Stimulated activated naive CD8-positive, alpha-beta T cell treated with anti-CD3 and anti-CD28 coated beads, Interleukin-15, Interleukin-2, amounts not matched to agents 100 ng/mL and 50 ng/mL, for 24 hours (primary cell): Measurements from ENCODE around the gene LMO2.
"Not testable (repeated sequence)": the region's sequence is repeated elsewhere in the genome, so short reads cannot be mapped to it uniquely, and the experiment has no call there.

Experiments used
- H3K27ac Mint-ChIP-seq: one replicate; pipeline ENCODE4 v1.8.0; 2021; ENCODE audit warnings: mild to moderate bottlenecking, mixed read lengths
- H3K27me3 Mint-ChIP-seq: one replicate; pipeline ENCODE4 v1.8.0; 2021; ENCODE audit warnings: mixed read lengths
- H3K36me3 Mint-ChIP-seq: one replicate; pipeline ENCODE4 v1.8.0; 2021; ENCODE audit warnings: low read depth, mixed read lengths
- H3K4me1 Mint-ChIP-seq: one replicate; pipeline ENCODE4 v1.8.0; 2021; ENCODE audit warnings: low read depth, mixed read lengths
- H3K4me3 Mint-ChIP-seq: one replicate; pipeline ENCODE4 v1.8.0; 2021; ENCODE audit warnings: mild to moderate bottlenecking, mixed read lengths
- H3K9me3 Mint-ChIP-seq: one replicate; pipeline ENCODE4 v1.8.0; 2021; ENCODE audit warnings: mixed read lengths

The LMO2 gene

DNA sequence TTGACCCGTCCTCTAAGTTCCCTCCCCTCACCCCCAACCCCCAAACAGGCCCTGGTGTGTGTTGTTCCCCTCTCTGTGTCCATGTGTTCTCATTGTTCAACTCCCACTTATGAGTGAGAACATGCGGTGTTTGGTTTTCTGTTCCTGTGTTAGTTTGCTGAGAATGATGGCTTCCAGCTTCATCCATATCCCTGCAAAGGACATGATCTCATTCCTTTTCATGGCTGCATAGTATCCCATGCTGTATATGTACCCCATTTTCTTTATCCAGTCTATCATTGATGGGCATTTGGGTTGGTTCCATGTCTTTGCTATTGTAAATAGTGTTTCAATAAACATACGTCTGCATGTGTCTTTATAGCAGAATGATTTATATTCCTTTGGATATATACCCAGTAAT, 53.6 kb downstream of the LMO2 start:
- H3K9me3 Mint-ChIP-seq, result not testable (repeated sequence)

GRCh38 chr11:33837334-33837733, 54.5 kb downstream of the LMO2 start:
- not testable (repeated sequence) for H3K27ac Mint-ChIP-seq, H3K36me3 Mint-ChIP-seq, H3K9me3 Mint-ChIP-seq, H3K4me3 Mint-ChIP-seq, H3K4me1 Mint-ChIP-seq
- H3K27me3 Mint-ChIP-seq, result peaks cover 32% of the 10 kb centered on the region

More for the DNA sequence above, 53.6 kb downstream of the LMO2 start:
- not testable (repeated sequence) for H3K4me3 Mint-ChIP-seq, H3K27ac Mint-ChIP-seq, H3K36me3 Mint-ChIP-seq, H3K4me1 Mint-ChIP-seq
- peaks cover 33% of the 10 kb centered on the region for H3K27me3 Mint-ChIP-seq

DNA sequence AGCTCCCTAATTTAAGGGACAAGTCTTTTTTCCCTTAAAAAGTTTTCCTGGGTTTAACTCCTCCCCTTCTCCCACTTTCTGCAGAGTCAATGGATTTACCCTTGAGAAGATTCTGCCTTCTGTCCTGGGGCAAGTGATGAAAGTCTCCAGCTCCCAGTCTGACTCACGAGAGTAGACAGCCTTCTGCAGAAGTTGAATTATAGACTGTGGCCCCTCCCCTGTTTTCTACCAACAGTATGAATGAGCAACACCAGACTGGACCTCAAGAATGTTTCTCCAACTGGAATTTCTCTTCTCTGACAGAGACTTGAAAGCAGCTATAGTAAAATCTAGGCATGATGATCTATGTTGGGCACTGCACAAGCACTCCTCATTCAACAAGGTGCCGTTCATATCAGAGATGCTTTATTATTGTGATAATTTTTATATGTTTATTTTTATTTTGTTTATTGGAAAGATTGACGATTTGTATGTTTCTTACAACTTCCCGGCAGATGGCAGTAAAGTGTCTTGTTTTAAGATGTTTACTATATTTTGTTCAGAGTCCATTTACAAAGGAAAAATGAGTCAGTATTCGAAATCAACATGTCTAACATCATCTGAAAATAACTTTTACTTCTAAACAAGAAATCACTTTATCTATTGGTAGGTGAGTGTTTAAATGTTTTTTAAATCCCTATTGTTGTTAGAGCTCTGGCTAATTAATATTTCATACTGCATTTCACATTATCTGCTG, 56.6 kb downstream of the LMO2 start:
- no peak overlapping the region for H3K27ac Mint-ChIP-seq
- H3K36me3 Mint-ChIP-seq, result no peaks in the 10 kb centered on the region
- no peak overlapping the region for H3K4me3 Mint-ChIP-seq
- no peaks in the 10 kb centered on the region for H3K4me1 Mint-ChIP-seq
- H3K27me3 Mint-ChIP-seq, result peaks cover 30% of the 10 kb centered on the region
- no peaks in the 10 kb centered on the region for H3K9me3 Mint-ChIP-seq

DNA sequence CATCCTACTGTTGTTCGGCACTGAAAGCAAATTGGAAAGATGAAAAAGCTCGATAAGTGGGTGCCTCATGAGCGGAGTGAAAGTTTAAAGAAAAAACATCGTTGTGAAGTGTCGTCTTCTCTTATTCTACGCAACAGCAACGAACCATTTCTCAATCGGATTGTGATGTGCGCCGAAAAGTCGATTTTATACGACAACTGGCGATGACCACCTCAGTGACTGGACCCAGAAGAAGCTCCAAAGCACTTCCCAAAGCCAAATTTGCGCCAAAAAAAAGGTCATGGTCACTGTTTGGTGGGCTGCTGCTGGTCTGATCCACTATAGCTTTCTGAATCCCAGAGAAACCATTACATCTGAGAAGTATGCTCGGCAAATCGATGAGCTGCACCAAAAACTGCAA, 59.2 kb downstream of the LMO2 start:
- Mint-ChIP-seq H3K36me3 (no peaks in the 10 kb centered on the region), H3K27ac (no peak overlapping the region), H3K27me3 (peaks cover 33% of the 10 kb centered on the region), H3K9me3 (no peaks in the 10 kb centered on the region), H3K4me3 (no peak overlapping the region), H3K4me1 (peaks cover 6% of the 10 kb centered on the region)

GRCh38 chr11:33830903-33831648, 60.8 kb downstream of the LMO2 start:
- Mint-ChIP-seq H3K9me3 (no peaks in the 10 kb centered on the region), H3K36me3 (no peaks in the 10 kb centered on the region), H3K4me1 (peaks cover 6% of the 10 kb centered on the region), H3K4me3 (no peak overlapping the region), H3K27ac (no peak overlapping the region), H3K27me3 (peaks cover 48% of the 10 kb centered on the region)

- Mint-ChIP-seq H3K27ac (no peak overlapping the region), H3K9me3 (no peaks in the 10 kb centered on the region), H3K36me3 (no peaks in the 10 kb centered on the region), H3K4me3 (peak overlapping the region; percentile 78), H3K27me3 (peaks cover 58% of the 10 kb centered on the region), H3K4me1 (peaks cover 6% of the 10 kb centered on the region)
These were observed 62.3 kb downstream of the LMO2 start for GRCh38 chr11:33829430-33830141.

GRCh38 chr11:33828604-33829429, 63.1 kb downstream of the LMO2 start:
- no peaks in the 10 kb centered on the region for H3K9me3 Mint-ChIP-seq
- H3K36me3 Mint-ChIP-seq, result no peaks in the 10 kb centered on the region
- H3K4me3 Mint-ChIP-seq, result no peak overlapping the region
- peaks cover 60% of the 10 kb centered on the region for H3K27me3 Mint-ChIP-seq
- H3K27ac Mint-ChIP-seq, result no peak overlapping the region
- peaks cover 6% of the 10 kb centered on the region for H3K4me1 Mint-ChIP-seq

- no peaks in the 10 kb centered on the region for H3K9me3 Mint-ChIP-seq
- no peaks in the 10 kb centered on the region for H3K36me3 Mint-ChIP-seq
- H3K27ac Mint-ChIP-seq, result no peak overlapping the region
- H3K4me1 Mint-ChIP-seq, result peaks cover 6% of the 10 kb centered on the region
- no peak overlapping the region for H3K4me3 Mint-ChIP-seq
- peaks cover 69% of the 10 kb centered on the region for H3K27me3 Mint-ChIP-seq
These were observed 64.7 kb downstream of the LMO2 start for GRCh38 chr11:33827206-33827605.

- Mint-ChIP-seq H3K9me3 (no peaks in the 10 kb centered on the region), H3K36me3 (no peaks in the 10 kb centered on the region), H3K27me3 (peaks cover 69% of the 10 kb centered on the region), H3K4me3 (no peak overlapping the region), H3K27ac (no peak overlapping the region), H3K4me1 (peaks cover 6% of the 10 kb centered on the region)
These were observed 65.9 kb downstream of the LMO2 start for GRCh38 chr11:33825854-33826560.

DNA sequence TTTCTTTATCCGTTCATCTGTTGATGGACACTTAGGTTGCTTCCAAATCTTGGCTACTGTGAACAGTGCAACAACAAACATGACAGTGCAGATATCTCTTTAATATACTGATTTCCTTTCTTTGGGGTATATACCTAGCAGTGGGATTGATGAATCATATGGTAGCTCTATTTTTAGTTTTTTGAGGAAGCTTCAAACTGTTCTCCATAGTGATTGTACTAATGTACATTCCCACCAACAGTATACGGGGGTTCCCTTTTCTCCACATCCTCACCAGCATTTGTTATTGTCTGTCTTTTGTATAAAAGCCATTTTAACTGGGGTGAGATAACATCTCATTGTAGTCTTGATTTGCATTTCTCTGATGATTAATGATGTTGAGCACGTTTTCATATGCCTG, 68.9 kb downstream of the LMO2 start:
- not testable (repeated sequence) for H3K9me3 Mint-ChIP-seq, H3K4me1 Mint-ChIP-seq, H3K27ac Mint-ChIP-seq, H3K4me3 Mint-ChIP-seq, H3K36me3 Mint-ChIP-seq
- H3K27me3 Mint-ChIP-seq, result peaks cover 54% of the 10 kb centered on the region

- Mint-ChIP-seq H3K27ac (no peak overlapping the region), H3K4me1 (no peaks in the 10 kb centered on the region), H3K9me3 (no peaks in the 10 kb centered on the region), H3K36me3 (no peaks in the 10 kb centered on the region), H3K4me3 (no peak overlapping the region), H3K27me3 (peaks cover 23% of the 10 kb centered on the region)
These were observed 72.4 kb downstream of the LMO2 start for GRCh38 chr11:33819278-33820035.
